22Rv1 (cell line): Measurements from ENCODE around the gene LAPTM5.

Source experiments
- CTCF ChIP-seq: fragments of 450-650 bp; IDR thresholded peaks from 2 replicates; pipeline ENCODE4 v1.5.1; 2017; ENCODE audit warnings: mild to moderate bottlenecking
- ZFX ChIP-seq: fragments of 450-650 bp; IDR thresholded peaks from 2 replicates; pipeline ENCODE4 v1.6.1; 2017; ENCODE audit warnings: antibody characterized with exemption, borderline replicate concordance

DNA sequence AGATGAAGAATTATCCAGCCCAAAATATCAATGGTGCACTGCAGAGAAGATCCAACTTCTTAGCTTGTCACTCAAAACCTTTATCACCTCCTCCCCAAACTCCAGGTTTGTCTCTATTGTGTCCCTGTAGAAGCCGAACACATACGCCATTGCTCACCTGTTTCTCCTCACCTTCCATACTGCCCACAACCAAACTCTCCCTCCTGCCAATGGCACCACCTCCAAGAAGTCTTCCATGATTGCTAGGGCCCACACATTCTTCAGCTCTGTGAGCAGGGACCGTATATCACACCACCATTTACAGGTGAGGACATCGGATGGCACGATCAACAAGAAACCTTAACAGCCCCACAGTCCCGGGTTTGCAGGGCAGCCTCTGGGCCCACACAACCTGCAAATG lies 2.2 kb downstream of the LAPTM5 start:
- no peak for TF ChIP-seq CTCF
- no peak for TF ChIP-seq ZFX
